ENCODE data around the gene RPP30.

Gene RPP30

GRCh38 chr10:90862908-90863514 lies 8.8 kb upstream of the RPP30 start:
- Mint-ChIP-seq H3K4me3 (no peak overlapping the region), H3K4me1 (no peaks in the 10 kb centered on the region), H3K9me3 (no peaks in the 10 kb centered on the region), H3K36me3 (ENCODE audit: low read depth) (no peaks in the 10 kb centered on the region), H3K27ac (no peak overlapping the region), H3K27me3 (ENCODE audit: low read depth, poor library complexity) (peaks cover 42% of the 10 kb centered on the region)
- peak; percentile 74 for TF ChIP-seq CTCF (IDR thresholded peaks at IDR 0.05)
- DNase-seq: no peak

GRCh38 chr10:90865401-90865800 lies 6.4 kb upstream of the RPP30 start:
- H3K4me3 Mint-ChIP-seq: no peak overlapping the region
- H3K27me3 Mint-ChIP-seq (ENCODE audit: low read depth, poor library complexity): peaks cover 19% of the 10 kb centered on the region
- H3K4me1 Mint-ChIP-seq: no peaks in the 10 kb centered on the region
- H3K36me3 Mint-ChIP-seq (ENCODE audit: low read depth): peaks cover 10% of the 10 kb centered on the region
- no peak for TF ChIP-seq CTCF (IDR thresholded peaks at IDR 0.05)
- no peak overlapping the region for H3K27ac Mint-ChIP-seq
- peaks cover 16% of the 10 kb centered on the region for H3K9me3 Mint-ChIP-seq
- DNase-seq: no peak

- Mint-ChIP-seq H3K4me1 (no peaks in the 10 kb centered on the region), H3K27ac (no peak overlapping the region), H3K27me3 (ENCODE audit: low read depth, poor library complexity) (peaks cover 16% of the 10 kb centered on the region), H3K4me3 (no peak overlapping the region), H3K36me3 (ENCODE audit: low read depth) (peaks cover 17% of the 10 kb centered on the region), H3K9me3 (peaks cover 23% of the 10 kb centered on the region)
- no peak for TF ChIP-seq CTCF (IDR thresholded peaks at IDR 0.05)
- no peak for DNase-seq
These were observed 5.7 kb upstream of the RPP30 start for GRCh38 chr10:90866050-90866598.

GRCh38 chr10:90871279-90871765 lies 452 bp upstream of the RPP30 start:
- Mint-ChIP-seq H3K4me1 (peaks cover 24% of the 10 kb centered on the region), H3K9me3 (peaks cover 26% of the 10 kb centered on the region), H3K27ac (no peak overlapping the region), H3K36me3 (ENCODE audit: low read depth) (peaks cover 23% of the 10 kb centered on the region), H3K27me3 (ENCODE audit: low read depth, poor library complexity) (peaks cover 9% of the 10 kb centered on the region), H3K4me3 (peak overlapping the region; percentile 99)
- DNase-seq: peak; percentile 48
- TF ChIP-seq CTCF (IDR thresholded peaks at IDR 0.05): peak; percentile 48

GRCh38 chr10:90872648-90873020 lies 860 bp downstream of the RPP30 start:
- peak overlapping the region; percentile 85 for H3K27ac Mint-ChIP-seq

More at GRCh38 chr10:90872648-90873020, 860 bp downstream of the RPP30 start:
- Mint-ChIP-seq H3K27me3 (ENCODE audit: low read depth, poor library complexity) (peaks cover 6% of the 10 kb centered on the region), H3K9me3 (peaks cover 26% of the 10 kb centered on the region), H3K4me1 (peaks cover 24% of the 10 kb centered on the region), H3K36me3 (ENCODE audit: low read depth) (peaks cover 33% of the 10 kb centered on the region), H3K4me3 (peak overlapping the region; percentile 99)
- no peak for TF ChIP-seq CTCF (IDR thresholded peaks at IDR 0.05)
- DNase-seq: no peak
